HG03354 (cell line): ENCODE results near the gene COPS9.
A peak's percentile ranks its signal among the peaks of the same experiment; 100 is the strongest.

Source experiments
- ATAC-seq: cut with Tn5 transposase; IDR thresholded peaks from one replicate; pipeline ENCODE4 v1.9.1; 2021; ENCODE audit warnings: mild to moderate bottlenecking; ENCODE audit not compliant: unreplicated experiment, poor library complexity, severe bottlenecking

The COPS9 gene

GRCh38 chr2:240138254-240138984 lies 2.3 kb upstream of the COPS9 start:
- ATAC-seq: no peak

- ATAC-seq: no peak
Observed at GRCh38 chr2:240137596-240138253, 1.6 kb upstream of the COPS9 start.

- ATAC-seq: peak; percentile 17
Observed at GRCh38 chr2:240136671-240137292, 677 bp upstream of the COPS9 start.

- ATAC-seq: peak; percentile 37
Observed at GRCh38 chr2:240135706-240136012, 446 bp downstream of the COPS9 start.

GRCh38 chr2:240134956-240135520 lies 1.1 kb downstream of the COPS9 start:
- no peak for ATAC-seq

GRCh38 chr2:240134466-240134865 lies 1.6 kb downstream of the COPS9 start:
- ATAC-seq: no peak

GRCh38 chr2:240133401-240133800 lies 2.7 kb downstream of the COPS9 start:
- no peak for ATAC-seq

- ATAC-seq: no peak
Observed at GRCh38 chr2:240132651-240132980, 3.5 kb downstream of the COPS9 start.

- ATAC-seq: no peak
Observed at GRCh38 chr2:240131941-240132650, 4.0 kb downstream of the COPS9 start.

- no peak for ATAC-seq
Observed at GRCh38 chr2:240131296-240131695, 4.8 kb downstream of the COPS9 start.

GRCh38 chr2:240130393-240131195 lies 5.5 kb downstream of the COPS9 start:
- no peak for ATAC-seq

GRCh38 chr2:240129731-240130392 lies 6.2 kb downstream of the COPS9 start:
- ATAC-seq: no peak

GRCh38 chr2:240129311-240129710 lies 6.8 kb downstream of the COPS9 start:
- ATAC-seq: no peak

- ATAC-seq: no peak
Observed at GRCh38 chr2:240128608-240129145, 7.4 kb downstream of the COPS9 start.

- ATAC-seq: no peak
Observed at GRCh38 chr2:240127911-240128607, 8.0 kb downstream of the COPS9 start.

- ATAC-seq: no peak
Observed at GRCh38 chr2:240127191-240127750, 8.8 kb downstream of the COPS9 start.

- no peak for ATAC-seq
Observed at GRCh38 chr2:240126731-240127130, 9.4 kb downstream of the COPS9 start.

GRCh38 chr2:240125742-240126141 lies 10.4 kb downstream of the COPS9 start:
- no peak for ATAC-seq
